ENCODE data around the gene ARHGEF37.
"Not testable (repeated sequence)": the region's sequence is repeated elsewhere in the genome, so short reads cannot be mapped to it uniquely, and the experiment has no call there.

ARHGEF37 gene, protein sequence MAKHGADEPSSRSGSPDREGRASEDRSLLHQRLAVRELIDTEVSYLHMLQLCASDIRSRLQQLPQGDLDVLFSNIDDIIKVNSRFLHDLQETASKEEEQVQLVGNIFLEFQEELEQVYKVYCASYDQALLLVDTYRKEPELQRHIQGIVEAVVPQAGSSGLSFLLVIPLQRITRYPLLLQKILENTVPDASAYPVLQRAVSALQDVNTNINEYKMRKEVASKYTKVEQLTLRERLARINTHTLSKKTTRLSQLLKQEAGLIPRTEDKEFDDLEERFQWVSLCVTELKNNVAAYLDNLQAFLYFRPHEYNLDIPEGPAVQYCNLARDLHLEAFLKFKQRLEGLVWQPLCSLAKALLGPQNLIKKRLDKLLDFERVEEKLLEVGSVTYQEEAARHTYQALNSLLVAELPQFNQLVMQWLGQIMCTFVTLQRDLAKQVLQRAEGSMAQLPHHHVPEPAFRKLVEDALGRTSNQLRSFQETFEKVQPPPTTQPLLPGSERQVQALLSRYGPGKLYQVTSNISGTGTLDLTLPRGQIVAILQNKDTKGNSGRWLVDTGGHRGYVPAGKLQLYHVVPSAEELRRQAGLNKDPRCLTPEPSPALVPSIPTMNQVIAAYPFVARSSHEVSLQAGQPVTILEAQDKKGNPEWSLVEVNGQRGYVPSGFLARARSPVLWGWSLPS

DNA sequence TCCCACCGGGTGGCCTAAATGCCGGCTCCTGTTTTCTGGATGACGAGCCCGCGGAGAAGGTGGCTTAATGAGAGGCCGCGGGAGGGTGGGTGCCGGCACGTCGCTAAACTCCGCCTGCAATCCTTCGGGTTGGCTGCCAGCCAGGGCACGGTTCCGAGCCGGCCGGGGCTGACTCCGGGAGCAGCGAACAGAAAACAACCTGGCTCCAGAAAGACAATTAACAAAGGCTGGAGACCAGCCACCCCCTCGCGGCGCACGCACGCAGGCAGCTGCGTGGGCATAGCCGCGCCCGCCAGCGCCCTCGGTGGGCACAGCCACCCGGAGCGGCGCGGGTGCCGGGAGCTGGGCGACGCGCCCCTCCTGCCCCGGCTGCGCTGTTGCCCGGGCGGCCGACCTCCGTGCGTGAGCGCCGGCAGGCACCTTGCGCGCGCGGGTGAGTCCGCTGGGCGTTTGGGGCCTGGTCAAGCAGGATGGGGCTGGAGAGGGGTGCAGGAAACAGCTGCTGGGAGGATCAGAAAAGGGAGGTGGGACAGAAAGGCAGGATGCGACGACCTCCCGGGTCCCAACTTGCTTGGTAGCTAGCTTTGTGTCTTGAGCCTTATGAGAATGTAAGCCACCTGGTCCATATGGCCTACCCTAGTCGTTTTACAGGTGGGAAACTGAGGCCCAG, at the start of gene ARHGEF37:
ARHGEF37 (plus strand) TSS at position 307 of the 670 bp plus-strand sequence. CDS start 16,272 bp downstream, outside the sequence.
- in situ Hi-C loops (cut with HindIII; ENCODE audit: low sequenced_read_pairs): no loop called here
- peak within 1 kb of the TSS; percentile 40 for H3K4me3 ChIP-seq (ENCODE audit: low read depth, low read length)
- no peak for TF ChIP-seq CTCF (IDR thresholded peaks at IDR 0.05; ENCODE audit: low read depth, low read length)
- DNase-seq (ENCODE audit: low read depth, low spot score): peak; percentile 56

DNA sequence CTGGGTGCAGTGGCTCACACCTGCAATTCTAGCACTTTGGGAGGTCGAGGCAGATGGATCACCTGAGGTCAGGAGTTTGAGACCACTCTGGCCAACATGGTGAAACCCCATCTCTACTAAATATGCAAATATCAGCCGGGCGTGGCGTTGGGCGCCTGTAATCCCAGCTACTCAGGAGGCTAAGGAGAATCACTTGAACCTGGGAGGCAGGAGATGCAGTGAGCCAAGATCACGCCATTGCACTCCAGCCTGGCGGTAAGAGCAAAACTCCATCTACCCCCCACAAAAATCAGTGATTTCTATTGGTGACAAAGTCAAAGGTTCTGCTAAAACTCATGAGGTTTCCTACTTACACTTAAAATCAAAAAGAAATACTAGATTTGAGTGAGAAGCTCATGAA, 48.9 kb upstream of the ARHGEF37 start:
- no peak for DNase-seq (ENCODE audit: low read depth, low spot score)
- H3K4me3 ChIP-seq (ENCODE audit: low read depth, low read length): no peak overlapping the region
- in situ Hi-C loops (cut with HindIII; ENCODE audit: low sequenced_read_pairs): no loop called here
- TF ChIP-seq CTCF (IDR thresholded peaks at IDR 0.05; ENCODE audit: low read depth, low read length): no peak

GRCh38 chr5:149535787-149536186, 45.5 kb upstream of the ARHGEF37 start:
- in situ Hi-C loops (cut with HindIII; ENCODE audit: low sequenced_read_pairs); H3K4me3 ChIP-seq (ENCODE audit: low read depth, low read length); DNase-seq (ENCODE audit: low read depth, low spot score): not testable (repeated sequence)

- DNase-seq (ENCODE audit: low read depth, low spot score): no peak
- in situ Hi-C loops (cut with HindIII; ENCODE audit: low sequenced_read_pairs): no loop called here
- no peak for TF ChIP-seq CTCF (IDR thresholded peaks at IDR 0.05; ENCODE audit: low read depth, low read length)
- no peak overlapping the region for H3K4me3 ChIP-seq (ENCODE audit: low read depth, low read length)
Observed at GRCh38 chr5:149537374-149537975, 43.8 kb upstream of the ARHGEF37 start.

DNA sequence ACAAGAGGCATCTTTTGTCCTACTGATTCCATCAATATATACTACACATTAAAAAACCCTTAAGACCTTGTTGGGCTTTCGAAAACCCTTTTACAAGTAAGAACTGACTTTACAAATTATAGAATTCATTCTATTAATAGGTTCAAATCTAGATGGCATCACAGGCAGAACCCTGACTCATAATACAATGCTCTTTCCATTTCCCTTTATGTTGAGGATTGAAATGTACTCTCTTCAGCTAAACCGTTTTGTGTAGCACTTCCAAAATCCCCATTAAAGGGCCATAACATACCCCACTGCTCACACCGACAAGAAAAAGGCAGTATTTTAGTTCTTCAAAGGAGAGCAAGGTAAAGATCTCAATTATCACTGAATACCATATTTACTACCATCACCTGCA, 41.2 kb upstream of the ARHGEF37 start:
- no peak overlapping the region for H3K4me3 ChIP-seq (ENCODE audit: low read depth, low read length)
- no peak for TF ChIP-seq CTCF (IDR thresholded peaks at IDR 0.05; ENCODE audit: low read depth, low read length)
- in situ Hi-C loops (cut with HindIII; ENCODE audit: low sequenced_read_pairs): no loop called here
- no peak for DNase-seq (ENCODE audit: low read depth, low spot score)

DNA sequence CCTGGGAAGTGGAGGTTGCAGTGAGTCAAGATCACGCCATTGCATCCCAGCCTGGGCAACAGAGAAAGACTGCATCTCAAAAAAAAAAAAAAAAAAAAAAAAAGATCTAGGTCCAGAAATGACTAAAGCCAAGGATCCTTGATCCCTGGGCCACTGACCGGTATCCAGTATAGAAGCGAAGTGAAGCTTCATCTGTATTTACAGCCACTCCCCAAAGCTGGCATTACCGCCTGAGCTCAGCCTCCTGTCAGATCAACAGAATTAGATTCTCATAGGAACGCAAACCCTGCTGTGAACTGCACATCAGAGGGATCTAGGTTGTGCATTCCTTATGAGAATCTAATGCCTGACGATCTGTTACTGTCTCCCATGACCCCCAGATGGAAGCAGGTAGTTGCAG, 39.4 kb upstream of the ARHGEF37 start:
- DNase-seq (ENCODE audit: low read depth, low spot score): no peak
- no peak for TF ChIP-seq CTCF (IDR thresholded peaks at IDR 0.05; ENCODE audit: low read depth, low read length)
- H3K4me3 ChIP-seq (ENCODE audit: low read depth, low read length): no peak overlapping the region
- in situ Hi-C loops (cut with HindIII; ENCODE audit: low sequenced_read_pairs): no loop called here

Measured in astrocyte of the spinal cord (primary cell).